Naive thymus-derived CD4-positive, alpha-beta T cell (primary cell): ENCODE measurements around the gene PREB. TPM values are rescaled to one million over a fixed set of nuclear protein-coding genes. Genes with fewer than 3 reads are reported as not detected.

Experiments used
- ATAC-seq: fragments of 150-1000 bp; cut with Tn5 transposase; 2 replicates; pipeline ENCODE4 v1.10.0; 2021; ENCODE audit warnings: mild to moderate bottlenecking, moderate library complexity
- CTCF ChIA-PET: fragments of 350-600 bp; sonication (Branson Sonifier 250); formaldehyde crosslinking; loops from one replicate; lab custom pipeline; 2021; ENCODE audit warnings: antibody characterized with exemption; lab: Charles Lee
- POLR2A ChIA-PET: fragments of 350-600 bp; sonication (Branson Sonifier 250); formaldehyde crosslinking; loops from one replicate; lab custom pipeline; 2021; ENCODE audit warnings: antibody characterized with exemption, inconsistent platforms; lab: Charles Lee
- DNase-seq, 9 donors: peaks; one replicate each; pipeline versions ENCODE4 v3.0.0 to v3.0.0-alpha.2; 2020 to 2022; ENCODE audit warnings: mixed read lengths in 1 of 9
- H3K27ac ChIP-seq: one replicate; pipeline ENCODE4 v1.7.0; 2013; ENCODE audit warnings: mild to moderate bottlenecking, low read depth, low read length, moderate library complexity
- H3K27me3 ChIP-seq, 2 donors: one replicate each; pipeline ENCODE4 v1.7.0; 2013; ENCODE audit warnings: low read length in 2 of 2, mild to moderate bottlenecking in 2 of 2, moderate library complexity in 2 of 2; ENCODE audit not compliant: control insufficient read depth in 2 of 2, insufficient read depth in 2 of 2
- H3K36me3 ChIP-seq, 3 experiments: 1 replicate in 2 of 3; 2 replicates in 1 of 3; pipeline ENCODE4 v1.7.0; 2013; ENCODE audit warnings: low read length in 3 of 3, mild to moderate bottlenecking in 3 of 3, moderate library complexity in 1 of 3; ENCODE audit not compliant: insufficient read depth in 3 of 3, control insufficient read depth in 2 of 3
- H3K4me1 ChIP-seq, 2 donors: one replicate each; pipeline ENCODE4 v1.7.0; 2013; ENCODE audit warnings: low read length in 2 of 2, mild to moderate bottlenecking in 2 of 2, moderate library complexity in 1 of 2; ENCODE audit not compliant: control insufficient read depth in 2 of 2, insufficient read depth in 2 of 2
- H3K4me3 ChIP-seq: 2 replicates; pipeline ENCODE4 v1.7.0; 2013; ENCODE audit warnings: mild to moderate bottlenecking, low read length
- H3K9me3 ChIP-seq, 3 experiments: 1 replicate in 2 of 3; 2 replicates in 1 of 3; pipeline ENCODE4 v1.7.0; 2013; ENCODE audit warnings: low read length in 3 of 3; ENCODE audit not compliant: control insufficient read depth in 2 of 3
- H3K27ac Mint-ChIP-seq, 9 donors: one replicate each; pipeline ENCODE4 v1.8.0; 2020 to 2022; ENCODE audit warnings: mixed read lengths in 9 of 9, mild to moderate bottlenecking in 8 of 9, moderate library complexity in 5 of 9, inconsistent platforms in 2 of 9
- H3K27me3 Mint-ChIP-seq, 5 donors: one replicate each; pipeline ENCODE4 v1.8.0; 2021 to 2022; ENCODE audit warnings: mixed read lengths in 5 of 5, mild to moderate bottlenecking in 1 of 5
- H3K36me3 Mint-ChIP-seq, 5 donors: one replicate each; pipeline ENCODE4 v1.8.0; 2020 to 2022; ENCODE audit warnings: mixed read lengths in 5 of 5, mild to moderate bottlenecking in 3 of 5, inconsistent platforms in 1 of 5
- H3K4me1 Mint-ChIP-seq, 7 donors: one replicate each; pipeline ENCODE4 v1.8.0; 2020 to 2022; ENCODE audit warnings: mixed read lengths in 7 of 7, mild to moderate bottlenecking in 3 of 7, inconsistent platforms in 1 of 7
- H3K4me3 Mint-ChIP-seq, 10 donors: one replicate each; pipeline ENCODE4 v1.8.0; 2020 to 2022; ENCODE audit warnings: mild to moderate bottlenecking in 10 of 10, mixed read lengths in 10 of 10, moderate library complexity in 6 of 10, inconsistent platforms in 2 of 10
- H3K9me3 Mint-ChIP-seq, 11 donors: one replicate each; pipeline ENCODE4 v1.8.0; 2020 to 2022; ENCODE audit warnings: mixed read lengths in 11 of 11, mild to moderate bottlenecking in 4 of 11, inconsistent platforms in 1 of 11, moderate library complexity in 1 of 11
- intact Hi-C, 2 donors: fragments of 100-400 bp; cut with micrococcal nuclease; formaldehyde crosslinking; loops; one replicate each; pipeline ENCODE4 v1.15.1; 2023
- polyA plus RNA-seq, 2 donors: library from polyadenylated mRNA; unstranded; fragments of 300-500 nt; fragmentation: Illumina TruSeq; gene quantifications; one replicate each; pipeline ENCODE4 v1.2.3, GENCODE V29; 2021
- total RNA-seq, 6 experiments: library from RNA in 5 of 6; stranded (reverse) in 5 of 6; gene quantifications; 1 replicate in 5 of 6; 2 replicates in 1 of 6; pipeline ENCODE4 v1.2.3 and lab custom pipeline; 2021 to 2026

PREB gene
- total and polyA plus RNA-seq, 7 experiments from 2014 or later, result 25.4 to 72.3 (median 53.2) TPM

DNA sequence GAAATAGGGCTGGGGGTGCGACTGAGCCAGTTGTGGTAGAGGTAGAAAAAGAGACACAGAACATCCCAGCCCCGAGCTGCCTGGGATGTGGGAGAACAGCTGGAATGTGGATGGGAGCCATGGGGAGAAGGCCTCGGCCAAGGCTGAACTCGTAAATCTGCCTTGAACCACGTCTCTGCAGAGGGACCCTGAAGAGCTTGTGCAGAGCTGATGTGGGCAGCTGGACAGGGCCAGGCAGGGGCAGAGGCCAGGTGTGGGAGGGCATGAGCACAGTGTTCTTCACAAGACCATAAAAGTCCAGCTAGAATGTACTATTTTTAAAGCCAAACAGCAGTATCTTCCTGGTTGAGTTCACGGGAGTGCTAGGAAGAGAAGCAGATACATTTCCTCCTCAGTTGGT lies 20.1 kb upstream of the PREB start:
- Histone ChIP-seq H3K27ac (no peak overlapping the region), H3K27me3 (no peaks in the 10 kb centered on the region), H3K4me3 (no peak overlapping the region), H3K36me3 (no peaks in the 10 kb centered on the region), H3K9me3 (no peaks in the 10 kb centered on the region), H3K4me1 (no peaks in the 10 kb centered on the region)
- H3K27me3 Mint-ChIP-seq, result peaks cover 0 to 8% (median 0%) of the 10 kb centered on the region in 5 donors
- ChIA-PET POLR2A (no interaction called here), CTCF (no interaction called here)
- H3K36me3 Mint-ChIP-seq, result no peaks in the 10 kb centered on the region
- H3K4me3 Mint-ChIP-seq, result no peak overlapping the region
- H3K9me3 Mint-ChIP-seq, result no peaks in the 10 kb centered on the region
- intact Hi-C loops, result no loop called here
- ATAC-seq (no peak), DNase-seq (no peak)
- H3K4me1 Mint-ChIP-seq, result no peaks in the 10 kb centered on the region
- no peak overlapping the region for H3K27ac Mint-ChIP-seq

DNA sequence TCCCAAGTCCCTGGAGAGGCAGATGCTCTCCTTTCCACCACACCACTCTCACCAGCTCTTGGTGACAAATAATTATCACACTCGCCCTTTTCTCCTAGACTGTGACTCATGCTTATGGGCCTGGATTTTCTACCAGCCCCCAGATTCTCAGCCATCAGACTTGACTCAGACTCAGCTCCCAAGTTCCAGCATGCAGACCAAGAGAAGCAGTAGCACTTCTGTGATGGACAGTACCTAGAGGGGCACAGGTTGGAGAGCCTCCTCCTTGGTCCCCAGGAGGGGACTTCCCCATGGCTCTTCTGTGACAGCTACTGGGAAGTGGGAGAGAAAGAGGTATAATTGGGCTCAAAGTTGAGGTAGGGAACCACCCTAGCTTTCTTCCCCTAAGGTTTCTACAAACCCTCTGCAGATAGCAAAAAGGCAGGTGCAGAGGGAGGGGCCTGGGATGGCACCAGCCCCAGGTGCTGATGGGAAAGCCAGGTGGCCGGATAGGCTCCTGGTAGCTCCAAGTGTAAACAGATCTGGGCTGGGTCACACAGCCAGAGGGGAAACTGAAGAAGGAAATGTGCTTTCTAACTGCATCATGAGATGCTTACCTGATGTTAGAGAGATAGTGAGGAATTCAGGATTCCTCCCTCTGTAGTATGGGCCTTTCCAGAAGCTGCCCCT lies 18.5 kb upstream of the PREB start:
- Histone ChIP-seq H3K4me1 (no peaks in the 10 kb centered on the region), H3K27ac (no peak overlapping the region), H3K9me3 (no peaks in the 10 kb centered on the region), H3K27me3 (no peaks in the 10 kb centered on the region), H3K4me3 (no peak overlapping the region), H3K36me3 (no peaks in the 10 kb centered on the region)
- CTCF ChIA-PET, result no interaction called here
- intact Hi-C loops, result no loop called here
- POLR2A ChIA-PET, result no interaction called here
- Mint-ChIP-seq H3K9me3 (no peaks in the 10 kb centered on the region), H3K4me1 (no peaks in the 10 kb centered on the region), H3K36me3 (no peaks in the 10 kb centered on the region), H3K27me3 (peaks cover 0 to 6% (median under 1%) of the 10 kb centered on the region in 5 donors), H3K27ac (no peak overlapping the region), H3K4me3 (no peak overlapping the region)
- ATAC-seq, result no peak
- DNase-seq, result no peak

DNA sequence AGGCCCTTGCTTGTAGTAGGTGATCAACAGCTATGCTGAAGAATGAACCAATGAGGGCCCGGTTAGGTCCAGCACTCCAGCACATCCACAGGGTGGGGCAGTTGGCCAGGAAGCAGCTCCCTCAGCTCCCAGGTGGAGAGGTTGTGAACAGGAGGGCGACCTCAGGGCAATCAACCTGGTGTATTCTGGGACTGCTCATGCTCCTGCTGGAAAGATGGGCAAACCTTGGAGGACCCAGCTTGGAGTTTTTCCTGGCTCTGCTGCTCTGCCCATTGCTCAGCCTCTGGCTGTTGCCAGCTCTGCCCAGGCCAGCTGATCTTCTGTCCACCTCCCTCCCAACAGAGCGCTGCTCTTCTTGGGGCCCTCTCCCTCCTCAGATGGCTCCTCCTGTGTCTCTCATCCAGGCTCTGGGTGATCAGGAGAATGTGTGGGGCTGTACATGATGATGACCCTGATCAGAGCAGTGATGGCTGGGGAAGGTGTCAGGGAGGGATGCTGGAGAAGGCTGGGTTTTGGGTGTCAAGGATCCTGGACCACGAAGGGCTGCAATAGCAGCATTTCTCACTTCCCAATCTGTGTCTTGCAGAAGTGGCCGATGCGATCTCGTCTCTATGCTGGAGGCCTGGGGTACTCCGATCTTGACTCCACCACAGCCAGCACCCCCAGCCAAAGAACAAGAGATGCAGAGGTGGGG lies 17.8 kb upstream of the PREB start:
- Mint-ChIP-seq H3K27me3 (peaks cover 0 to 9% (median 4%) of the 10 kb centered on the region in 5 donors), H3K4me1 (no peaks in the 10 kb centered on the region), H3K27ac (no peak overlapping the region), H3K4me3 (no peak overlapping the region), H3K9me3 (no peaks in the 10 kb centered on the region), H3K36me3 (no peaks in the 10 kb centered on the region)
- Histone ChIP-seq H3K4me3 (no peak overlapping the region), H3K27ac (no peak overlapping the region), H3K27me3 (no peaks in the 10 kb centered on the region), H3K9me3 (no peaks in the 10 kb centered on the region), H3K4me1 (no peaks in the 10 kb centered on the region), H3K36me3 (no peaks in the 10 kb centered on the region)
- POLR2A ChIA-PET, result no interaction called here
- intact Hi-C loops, result no loop called here
- CTCF ChIA-PET, result interaction anchor here (1.6 kb wide), 1 partner anchor 14 kb away, joined by 3 read pairs; no protein-coding TSS in a partner anchor
- no peak for ATAC-seq
- DNase-seq, result no peak

DNA sequence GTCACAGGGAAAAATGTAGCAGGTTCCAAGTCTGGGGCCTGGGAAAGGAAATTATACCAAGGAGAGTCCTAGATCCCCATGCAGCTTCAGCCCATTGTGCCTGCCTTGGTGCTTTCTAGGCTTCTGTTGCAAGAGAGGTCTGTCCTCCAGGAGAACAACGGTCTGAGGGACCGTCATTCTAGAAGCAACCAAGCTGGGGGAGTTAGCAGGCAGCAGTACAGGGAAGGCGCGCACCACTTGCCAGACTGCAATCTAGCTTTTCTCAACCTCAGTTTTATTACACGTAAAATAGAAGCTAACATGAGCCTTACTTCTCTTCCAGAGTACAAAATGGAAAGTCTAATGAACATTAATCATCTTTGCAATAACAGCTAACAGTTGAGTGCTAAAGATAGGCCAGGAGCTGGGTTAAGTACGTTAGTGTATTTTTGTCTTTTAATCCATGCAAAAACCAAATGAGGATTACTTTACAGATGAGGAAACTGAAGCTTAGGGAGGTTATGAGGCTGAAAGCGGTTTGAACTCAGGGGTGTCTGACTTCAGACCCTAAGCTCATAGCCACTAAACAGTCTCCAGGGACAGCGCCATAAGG lies 16.3 kb upstream of the PREB start:
- ChIA-PET POLR2A (no interaction called here), CTCF (interaction anchor here (1.6 kb wide), 1 partner anchor 16 kb away, joined by 3 read pairs; no protein-coding TSS in a partner anchor)
- Histone ChIP-seq H3K36me3 (no peaks in the 10 kb centered on the region), H3K27ac (no peak overlapping the region), H3K27me3 (no peaks in the 10 kb centered on the region), H3K4me1 (no peaks in the 10 kb centered on the region), H3K4me3 (no peak overlapping the region), H3K9me3 (no peaks in the 10 kb centered on the region)
- Mint-ChIP-seq H3K4me1 (no peaks in the 10 kb centered on the region), H3K36me3 (no peaks in the 10 kb centered on the region), H3K27me3 (peaks cover 0 to 13% (median 4%) of the 10 kb centered on the region in 5 donors), H3K9me3 (no peaks in the 10 kb centered on the region), H3K27ac (no peak overlapping the region), H3K4me3 (no peak overlapping the region)
- ATAC-seq (no peak), DNase-seq (no peak)
- intact Hi-C loops, result no loop called here

DNA sequence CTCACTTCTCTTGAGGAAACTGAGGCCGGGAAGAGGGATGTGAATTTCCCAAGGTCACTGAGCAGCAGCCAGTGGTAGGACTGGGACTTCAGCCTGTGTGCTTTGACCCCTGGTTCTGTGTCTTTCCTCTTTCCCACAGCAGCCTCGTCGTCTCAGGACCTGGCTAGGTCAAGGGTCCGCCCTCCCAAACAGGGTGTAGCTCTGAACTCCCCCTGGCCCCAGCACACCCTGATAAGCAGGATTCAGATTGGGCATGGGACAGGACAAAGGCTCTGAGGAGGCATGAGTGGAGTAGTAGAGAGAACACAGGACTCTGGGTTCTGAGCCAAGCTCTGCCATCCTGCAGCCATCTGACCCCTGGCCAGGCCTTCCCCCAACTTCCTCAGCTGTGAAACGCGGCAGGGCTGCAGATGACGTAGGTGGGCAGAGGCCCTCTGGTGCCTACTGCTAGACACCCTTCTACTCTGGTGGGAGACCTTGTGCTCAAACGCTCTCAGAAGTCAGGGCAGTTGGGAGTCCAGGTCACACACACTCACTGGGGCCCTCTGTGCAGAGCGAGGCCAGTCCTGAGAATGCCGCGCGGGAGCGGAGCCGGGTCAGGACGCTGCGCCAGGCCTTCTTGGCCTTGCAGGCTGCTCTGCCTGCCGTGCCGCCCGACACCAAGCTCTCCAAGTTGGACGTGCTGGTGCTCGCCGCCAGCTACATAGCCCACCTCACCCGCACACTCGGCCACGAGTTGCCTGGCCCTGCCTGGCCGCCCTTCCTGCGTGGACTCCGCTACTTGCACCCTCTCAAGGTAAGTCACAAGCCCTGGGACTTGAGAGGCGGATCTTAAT lies 15.4 kb upstream of the PREB start:
- POLR2A ChIA-PET, result no interaction called here

DNA sequence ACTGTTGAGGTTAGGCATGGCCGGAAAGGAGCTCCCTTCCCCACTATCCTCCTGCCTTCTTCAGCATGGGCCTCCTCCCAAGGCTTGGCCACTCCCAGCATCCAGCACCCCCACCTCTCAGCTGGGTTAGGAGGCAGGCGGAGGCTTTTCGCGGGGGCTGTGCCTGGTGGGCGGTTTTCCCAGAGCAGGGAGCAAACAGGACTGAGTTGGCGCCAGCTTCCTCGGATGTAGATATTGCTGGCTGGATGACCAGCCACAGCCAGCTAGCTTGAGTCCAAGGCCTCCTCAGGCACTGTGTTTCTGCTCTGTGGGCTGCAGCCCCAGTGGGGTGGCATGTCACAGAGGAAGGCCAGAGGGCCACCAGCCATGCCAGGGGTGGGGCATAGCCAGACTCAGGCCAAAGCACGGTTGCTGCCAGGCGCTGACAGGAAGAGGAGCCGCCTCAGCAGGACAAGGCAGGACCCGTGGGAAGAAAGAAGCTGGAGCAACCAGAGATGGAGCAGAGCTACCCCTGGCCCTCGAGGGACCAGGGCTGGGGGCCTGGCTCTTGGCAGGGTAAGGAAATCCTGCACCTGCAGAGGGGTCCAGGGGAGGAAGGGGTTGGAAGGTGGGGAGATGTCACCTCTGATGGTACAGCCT lies 14.5 kb upstream of the PREB start, which contains the start of gene TCF23:
TCF23 (plus strand) TSS at position 204 of the 639 bp plus-strand sequence; CDS start at position 334, 130 bp downstream.
- POLR2A ChIA-PET, result no interaction called here
- no peak within 1 kb of the TSS for H3K4me3 ChIP-seq
- no peaks in the 10 kb centered on the region for H3K4me1 Mint-ChIP-seq
- intact Hi-C loops, result no loop called here
- no peaks in the 10 kb centered on the region for H3K36me3 ChIP-seq
- H3K27me3 Mint-ChIP-seq, result peaks cover 0 to 21% (median 9%) of the 10 kb centered on the region in 5 donors
- H3K27me3 ChIP-seq, result no peaks in the 10 kb centered on the region
- no peak for ATAC-seq
- no peaks in the 10 kb centered on the region for H3K4me1 ChIP-seq
- peak within 1 kb of the TSS in 2 of 9 donors; percentile 39 to 45 for H3K27ac Mint-ChIP-seq
- CTCF ChIA-PET, result no interaction called here
- H3K36me3 Mint-ChIP-seq, result no peaks in the 10 kb centered on the region
- H3K4me3 Mint-ChIP-seq, result no peak within 1 kb of the TSS
- DNase-seq, result no peak
- H3K9me3 Mint-ChIP-seq, result no peaks in the 10 kb centered on the region
- no peak within 1 kb of the TSS for H3K27ac ChIP-seq
- no peaks in the 10 kb centered on the region for H3K9me3 ChIP-seq

More for the DNA sequence above, 15.4 kb upstream of the PREB start:
- CTCF ChIA-PET, result no interaction called here
- H3K9me3 ChIP-seq, result no peaks in the 10 kb centered on the region
- no peaks in the 10 kb centered on the region for H3K27me3 ChIP-seq
- Mint-ChIP-seq H3K9me3 (no peaks in the 10 kb centered on the region), H3K36me3 (no peaks in the 10 kb centered on the region), H3K4me3 (no peak overlapping the region), H3K27ac (no peak overlapping the region), H3K4me1 (no peaks in the 10 kb centered on the region), H3K27me3 (peaks cover 0 to 15% (median 8%) of the 10 kb centered on the region in 5 donors)
- no peak for ATAC-seq
- DNase-seq, result no peak
- no peaks in the 10 kb centered on the region for H3K4me1 ChIP-seq
- no peak overlapping the region for H3K27ac ChIP-seq
- intact Hi-C loops, result no loop called here
- no peaks in the 10 kb centered on the region for H3K36me3 ChIP-seq
- no peak overlapping the region for H3K4me3 ChIP-seq
